NB4 (cell line): Measurements from ENCODE around the gene CCL22.

Source experiments
- DNase-seq: peaks from one replicate; pipeline ENCODE4 v3.0.0; 2010; ENCODE audit warnings: low read depth
- H3K4me3 ChIP-seq: one replicate; pipeline ENCODE4 v1.5.1; 2011; ENCODE audit warnings: mild to moderate bottlenecking, low read depth, low read length, moderate library complexity
- MAX ChIP-seq: IDR thresholded peaks from 2 replicates; pipeline ENCODE4 v1.6.1; 2011; ENCODE audit warnings: low read depth, low read length
- MYC ChIP-seq: IDR thresholded peaks from 2 replicates; pipeline ENCODE4 v1.6.1; 2011; ENCODE audit warnings: low read depth, low read length
- POLR2A ChIP-seq: IDR thresholded peaks from 2 replicates; pipeline ENCODE4 v1.6.1; 2011; ENCODE audit warnings: mild to moderate bottlenecking; ENCODE audit not compliant: insufficient read length; ENCODE audit errors: extremely low read depth
- TF ChIP-seq, protein P1 (sequence below): IDR thresholded peaks from one replicate; pipeline ENCODE4 v1.5.1; 2012; ENCODE audit warnings: low read depth, low read length

Gene CCL22

GRCh38 chr16:57357330-57358085 lies 1.1 kb upstream of the CCL22 start:
- H3K4me3 ChIP-seq, result no peak overlapping the region
- TF ChIP-seq MAX (no peak), POLR2A (no peak), MYC (no peak)
- TF ChIP-seq, protein P1, sequence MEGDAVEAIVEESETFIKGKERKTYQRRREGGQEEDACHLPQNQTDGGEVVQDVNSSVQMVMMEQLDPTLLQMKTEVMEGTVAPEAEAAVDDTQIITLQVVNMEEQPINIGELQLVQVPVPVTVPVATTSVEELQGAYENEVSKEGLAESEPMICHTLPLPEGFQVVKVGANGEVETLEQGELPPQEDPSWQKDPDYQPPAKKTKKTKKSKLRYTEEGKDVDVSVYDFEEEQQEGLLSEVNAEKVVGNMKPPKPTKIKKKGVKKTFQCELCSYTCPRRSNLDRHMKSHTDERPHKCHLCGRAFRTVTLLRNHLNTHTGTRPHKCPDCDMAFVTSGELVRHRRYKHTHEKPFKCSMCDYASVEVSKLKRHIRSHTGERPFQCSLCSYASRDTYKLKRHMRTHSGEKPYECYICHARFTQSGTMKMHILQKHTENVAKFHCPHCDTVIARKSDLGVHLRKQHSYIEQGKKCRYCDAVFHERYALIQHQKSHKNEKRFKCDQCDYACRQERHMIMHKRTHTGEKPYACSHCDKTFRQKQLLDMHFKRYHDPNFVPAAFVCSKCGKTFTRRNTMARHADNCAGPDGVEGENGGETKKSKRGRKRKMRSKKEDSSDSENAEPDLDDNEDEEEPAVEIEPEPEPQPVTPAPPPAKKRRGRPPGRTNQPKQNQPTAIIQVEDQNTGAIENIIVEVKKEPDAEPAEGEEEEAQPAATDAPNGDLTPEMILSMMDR, result no peak

DNA sequence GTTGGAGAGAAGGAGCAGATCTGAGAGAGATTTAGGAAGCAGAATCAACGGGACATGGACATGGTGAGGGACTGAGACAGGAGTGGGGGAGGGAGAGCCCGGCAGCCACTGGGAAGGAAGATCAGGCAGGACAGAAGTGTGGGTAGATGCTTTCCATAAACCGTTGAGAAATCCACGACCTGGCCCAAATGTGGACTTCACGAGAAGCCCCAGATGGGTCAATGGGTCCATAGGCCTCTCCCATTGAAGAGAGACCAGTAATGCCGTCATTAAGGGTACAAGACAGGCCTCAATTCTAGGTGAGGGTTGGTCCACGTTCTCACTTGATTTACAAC lies 530 bp upstream of the CCL22 start:
- no peak overlapping the region for H3K4me3 ChIP-seq
- no peak for DNase-seq
- TF ChIP-seq POLR2A (no peak), MAX (no peak), MYC (no peak)
- TF ChIP-seq, protein P1, result no peak

More at GRCh38 chr16:57357330-57358085, 1.1 kb upstream of the CCL22 start:
- DNase-seq, result peak; percentile 88

GRCh38 chr16:57360321-57360935 lies 1.8 kb downstream of the CCL22 start:
- TF ChIP-seq MYC, result no peak
- TF ChIP-seq, protein P1, result no peak
- TF ChIP-seq POLR2A, result no peak
- no peak for TF ChIP-seq MAX
- no peak for DNase-seq
- H3K4me3 ChIP-seq, result no peak overlapping the region

DNA sequence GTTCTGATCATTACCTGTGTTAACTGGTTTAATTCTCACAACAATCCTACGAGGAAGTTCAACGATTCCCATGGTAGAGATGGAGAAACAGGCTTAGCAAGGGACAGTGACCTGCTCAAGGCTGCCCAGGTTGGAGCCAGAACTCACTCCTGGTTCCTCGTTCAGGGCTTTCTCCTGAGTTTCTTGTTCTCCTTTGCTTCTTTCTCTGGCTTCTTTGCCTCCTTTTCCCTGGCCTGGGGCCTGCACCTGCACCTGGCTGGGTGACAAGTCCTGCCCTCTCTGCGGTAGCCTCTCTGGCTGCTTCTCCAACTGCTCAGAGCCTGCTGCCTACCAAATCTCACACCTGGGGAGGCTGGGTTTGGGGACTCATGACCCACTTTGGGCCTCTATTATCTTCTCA lies 2.8 kb downstream of the CCL22 start:
- no peak for DNase-seq
- TF ChIP-seq, protein P1, result no peak
- no peak overlapping the region for H3K4me3 ChIP-seq

DNA sequence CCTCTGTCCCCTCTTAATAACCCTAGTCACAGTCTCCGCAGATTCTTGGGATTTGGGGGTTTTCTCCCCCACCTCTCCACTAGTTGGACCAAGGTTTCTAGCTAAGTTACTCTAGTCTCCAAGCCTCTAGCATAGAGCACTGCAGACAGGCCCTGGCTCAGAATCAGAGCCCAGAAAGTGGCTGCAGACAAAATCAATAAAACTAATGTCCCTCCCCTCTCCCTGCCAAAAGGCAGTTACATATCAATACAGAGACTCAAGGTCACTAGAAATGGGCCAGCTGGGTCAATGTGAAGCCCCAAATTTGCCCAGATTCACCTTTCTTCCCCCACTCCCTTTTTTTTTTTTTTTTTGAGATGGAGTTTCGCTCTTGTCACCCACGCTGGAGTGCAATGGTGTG lies 5.6 kb downstream of the CCL22 start:
- no peak overlapping the region for H3K4me3 ChIP-seq
- no peak for DNase-seq
- TF ChIP-seq MAX, result no peak
- TF ChIP-seq, protein P1, result no peak
- no peak for TF ChIP-seq MYC
- no peak for TF ChIP-seq POLR2A
